GM19324 (cell line): Measurements from ENCODE around the gene ACD.

Experiments
- ATAC-seq: cut with Tn5 transposase; IDR thresholded peaks from one replicate; pipeline ENCODE4 v1.9.1; 2021; ENCODE audit warnings: mild to moderate bottlenecking, moderate library complexity; ENCODE audit not compliant: unreplicated experiment, low FRiP score

Gene ACD

DNA sequence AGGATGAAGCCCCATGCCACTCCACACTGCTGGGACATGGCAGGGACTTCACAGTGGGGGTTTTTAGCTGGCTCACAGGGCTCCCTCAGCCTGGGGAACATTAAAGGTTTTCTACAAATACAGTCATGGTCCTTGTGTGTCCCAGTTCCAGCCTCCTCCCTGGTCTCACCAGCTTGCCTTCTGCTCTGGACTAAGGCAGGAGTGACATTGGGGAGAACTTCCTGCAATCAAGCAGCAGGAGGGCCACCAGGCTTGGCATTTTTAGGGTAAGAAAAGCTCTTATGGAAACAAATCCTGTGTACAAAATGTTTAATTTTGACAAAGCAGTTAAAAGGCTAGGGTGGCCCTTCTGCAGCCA is 2.6 kb upstream of the ACD start:
- no peak for ATAC-seq

GRCh38 chr16:67661886-67662652 is 2.0 kb upstream of the ACD start:
- no peak for ATAC-seq

- ATAC-seq = no peak
These were observed 1.2 kb upstream of the ACD start for GRCh38 chr16:67661101-67661761.

GRCh38 chr16:67660564-67661028 is 536 bp upstream of the ACD start, which contains the start of gene PARD6A:
TSS of gene PARD6A (plus strand) at chr16:67660960. CDS start at chr16:67661039, 79 bp downstream.
- peak; percentile 79 for ATAC-seq

- ATAC-seq = no peak
These were observed 998 bp downstream of the ACD start for GRCh38 chr16:67658849-67659674.

GRCh38 chr16:67657751-67658518 is 2.1 kb downstream of the ACD start:
- ATAC-seq = no peak

DNA sequence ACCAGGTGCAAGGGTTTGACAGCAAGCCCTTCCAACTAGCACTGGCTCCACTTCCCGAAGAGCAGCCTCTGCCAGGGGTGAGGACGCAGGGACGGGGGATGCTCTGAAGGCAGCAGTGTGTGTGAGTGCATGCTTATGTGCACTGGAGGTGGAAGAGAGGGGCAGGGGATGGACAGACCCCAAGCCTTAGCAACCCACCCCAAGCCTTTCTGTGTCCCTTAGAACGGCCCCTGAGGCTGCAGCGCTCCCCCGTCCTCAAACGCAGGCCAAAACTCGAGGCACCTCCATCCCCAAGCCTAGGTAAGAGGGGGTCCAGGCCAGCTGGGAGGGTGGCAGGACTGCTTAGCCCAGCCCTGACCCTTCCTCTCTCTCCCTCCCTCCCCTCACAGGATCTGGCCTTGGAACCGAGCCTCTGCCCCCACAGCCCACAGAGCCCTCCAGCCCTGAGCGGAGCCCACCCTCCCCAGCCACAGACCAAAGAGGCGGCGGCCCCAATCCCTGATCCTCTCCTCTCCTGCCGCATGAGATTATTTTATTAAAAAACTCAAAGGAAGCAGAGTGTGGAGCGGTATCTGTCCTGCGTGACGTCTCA is 2.9 kb downstream of the ACD start:
- ATAC-seq = no peak

- ATAC-seq = no peak
These were observed 3.6 kb downstream of the ACD start for GRCh38 chr16:67656344-67657016.

DNA sequence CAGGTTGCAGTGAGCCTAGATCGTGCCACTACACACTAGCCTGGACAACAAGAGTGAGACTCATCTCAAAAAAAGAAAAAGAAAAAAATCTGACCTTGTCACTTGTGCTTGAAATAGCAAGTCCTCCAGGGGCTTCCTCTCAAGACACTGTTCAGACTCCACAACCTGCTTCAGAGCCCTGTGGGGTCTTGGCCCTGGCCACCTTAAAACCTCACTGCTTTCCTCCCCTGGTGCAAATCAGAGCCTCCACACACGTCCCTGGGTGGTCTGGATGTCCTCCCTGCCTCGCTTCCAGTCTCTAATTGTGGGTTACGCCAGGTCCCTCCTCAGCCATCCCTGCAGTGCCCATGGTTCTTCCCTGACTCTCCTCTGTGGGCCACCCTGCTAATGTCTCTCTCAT is 4.7 kb downstream of the ACD start:
- no peak for ATAC-seq

DNA sequence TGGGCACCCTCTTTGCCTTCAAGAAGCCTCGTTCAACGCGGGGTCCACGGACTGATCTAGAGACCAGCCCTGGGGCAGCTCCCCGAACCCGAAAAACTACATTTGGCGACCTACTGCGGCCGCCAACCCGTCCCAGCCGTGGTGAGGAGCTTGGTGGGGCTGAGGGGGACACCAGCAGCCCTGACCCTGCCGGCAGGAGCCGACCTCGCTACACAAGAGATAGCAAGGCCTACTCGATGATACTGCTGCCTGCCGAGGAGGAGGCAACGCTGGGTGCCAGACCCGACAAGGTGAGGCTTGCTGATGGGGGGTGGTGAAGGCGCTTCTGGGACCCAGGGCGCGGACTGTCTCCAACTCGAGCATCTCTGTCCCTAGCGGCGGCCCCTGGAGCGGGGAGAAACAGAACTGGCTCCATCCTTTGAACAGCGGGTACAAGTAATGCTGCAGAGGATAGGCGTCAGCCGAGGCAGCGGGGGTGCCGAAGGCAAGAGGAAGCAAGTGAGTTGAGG is 5.6 kb downstream of the ACD start:
- no peak for ATAC-seq

GRCh38 chr16:67653789-67654402 is 6.2 kb downstream of the ACD start:
- no peak for ATAC-seq

GRCh38 chr16:67653128-67653788 is 6.8 kb downstream of the ACD start:
- ATAC-seq = no peak

GRCh38 chr16:67652578-67653127 is 7.4 kb downstream of the ACD start:
- ATAC-seq = no peak

GRCh38 chr16:67651847-67652246 is 8.2 kb downstream of the ACD start:
- no peak for ATAC-seq

DNA sequence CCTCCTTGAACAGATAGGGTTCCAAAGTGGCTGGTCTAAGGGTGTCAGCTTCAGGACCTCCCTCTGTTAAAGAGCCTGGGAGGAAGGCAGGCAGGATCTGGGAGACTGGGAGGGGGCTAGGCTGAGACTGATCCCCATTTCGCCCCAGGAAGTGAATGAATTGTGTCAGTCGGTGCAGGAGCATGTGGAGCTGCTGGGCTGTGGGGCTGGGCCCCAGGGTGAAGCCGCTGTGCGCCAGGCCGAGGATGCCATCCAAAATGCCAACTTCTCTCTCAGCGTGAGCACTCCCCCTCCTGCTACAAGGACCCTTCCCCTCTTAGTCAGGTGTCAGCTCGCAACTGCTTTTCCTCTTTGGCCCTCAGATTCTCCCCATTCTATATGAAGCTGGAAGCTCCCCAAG is 9.0 kb downstream of the ACD start:
- no peak for ATAC-seq

DNA sequence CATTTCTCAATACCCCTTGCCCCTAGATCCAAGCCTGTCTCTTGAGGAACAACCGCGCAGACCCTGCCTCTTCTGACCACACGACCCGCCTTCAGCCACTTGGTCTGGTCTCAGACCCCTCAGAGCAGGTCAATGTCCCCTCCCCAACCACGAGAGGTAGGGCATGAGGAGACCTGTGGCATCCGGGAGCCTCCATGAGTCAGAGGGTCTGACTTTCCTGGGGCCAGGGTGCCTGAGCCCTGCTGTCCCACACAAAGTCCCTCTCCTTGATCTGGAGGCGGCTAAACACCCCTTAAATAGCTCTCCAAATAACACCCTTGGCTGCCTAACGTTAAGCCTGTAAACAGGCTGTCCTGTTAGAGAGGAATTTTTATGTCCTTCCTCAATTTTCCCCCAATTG is 10.0 kb downstream of the ACD start:
- ATAC-seq = no peak

DNA sequence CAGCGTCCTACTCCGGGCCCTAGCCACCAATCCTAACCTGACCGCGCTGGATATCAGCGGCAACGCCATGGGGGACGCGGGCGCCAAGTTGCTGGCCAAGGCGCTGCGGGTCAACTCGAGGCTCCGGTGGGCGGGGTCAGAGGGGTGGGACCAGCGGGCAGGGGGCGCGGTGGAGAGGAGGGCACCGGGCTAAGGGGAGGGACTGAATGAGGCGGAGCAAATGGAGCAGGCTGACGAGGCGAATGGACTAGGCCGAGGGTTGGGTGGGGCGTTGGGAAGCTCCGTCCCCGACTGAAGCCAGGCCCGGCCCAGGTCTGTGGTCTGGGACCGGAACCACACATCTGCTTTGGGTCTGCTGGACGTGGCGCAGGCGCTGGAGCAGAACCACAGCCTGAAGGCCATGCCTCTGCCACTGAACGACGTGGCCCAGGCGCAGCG is 10.5 kb downstream of the ACD start:
- ATAC-seq = no peak
